Epithelial cell of esophagus (primary cell): Measurements from ENCODE around the gene SSTR5.

Experiments used
- DNase-seq: peaks from one replicate; pipeline ENCODE4 v3.0.0; 2010; ENCODE audit warnings: low read depth
- H3K4me3 ChIP-seq: 2 replicates; pipeline ENCODE4 v1.5.1; 2011; ENCODE audit warnings: mild to moderate bottlenecking, low read length, control low read depth
- CTCF ChIP-seq: IDR thresholded peaks from 2 replicates; pipeline ENCODE4 v1.5.1; 2011; ENCODE audit warnings: low read depth, mild to moderate bottlenecking, low read length, control low read depth, inconsistent platforms; ENCODE audit not compliant: insufficient read depth; ENCODE audit errors: missing control alignments

The SSTR5 gene

GRCh38 chr16:1060416-1061340 lies 11.9 kb upstream of the SSTR5 start:
- TF ChIP-seq CTCF = no peak
- no peak overlapping the region for H3K4me3 ChIP-seq
- DNase-seq = no peak

- no peak overlapping the region for H3K4me3 ChIP-seq
- DNase-seq = no peak
- TF ChIP-seq CTCF = no peak
Observed at GRCh38 chr16:1061769-1062505, 10.6 kb upstream of the SSTR5 start.

- no peak for DNase-seq
- no peak overlapping the region for H3K4me3 ChIP-seq
- TF ChIP-seq CTCF = no peak
Observed at GRCh38 chr16:1062895-1063294, 9.7 kb upstream of the SSTR5 start.

GRCh38 chr16:1063728-1064127 lies 8.8 kb upstream of the SSTR5 start:
- TF ChIP-seq CTCF = no peak
- DNase-seq = no peak
- no peak overlapping the region for H3K4me3 ChIP-seq

GRCh38 chr16:1065469-1066128 lies 6.9 kb upstream of the SSTR5 start:
- DNase-seq = no peak
- H3K4me3 ChIP-seq = no peak overlapping the region
- TF ChIP-seq CTCF = no peak

GRCh38 chr16:1066584-1067172 lies 5.9 kb upstream of the SSTR5 start:
- no peak for TF ChIP-seq CTCF
- no peak for DNase-seq
- H3K4me3 ChIP-seq = no peak overlapping the region
